Nephron progenitor cell (in vitro differentiated cells): ENCODE results near the gene STAT5B.

ENCODE experiments used
- DNase-seq: peaks from one replicate; pipeline ENCODE4 v3.0.0; 2021
- H3K27ac Mint-ChIP-seq: 2 replicates; pipeline ENCODE4 v1.8.0; 2021; ENCODE audit warnings: mild to moderate bottlenecking, moderate library complexity, mixed read lengths
- H3K27me3 Mint-ChIP-seq: 2 replicates; pipeline ENCODE4 v1.8.0; 2021; ENCODE audit warnings: mild to moderate bottlenecking, low read depth, mixed read lengths; ENCODE audit not compliant: poor library complexity
- H3K36me3 Mint-ChIP-seq: 2 replicates; pipeline ENCODE4 v1.8.0; 2021; ENCODE audit warnings: low read depth, mixed read lengths
- H3K4me1 Mint-ChIP-seq: 2 replicates; pipeline ENCODE4 v1.8.0; 2021; ENCODE audit warnings: mixed read lengths
- H3K4me3 Mint-ChIP-seq: 2 replicates; pipeline ENCODE4 v1.8.0; 2021; ENCODE audit warnings: mild to moderate bottlenecking, moderate library complexity, mixed read lengths
- H3K9me3 Mint-ChIP-seq: 2 replicates; pipeline ENCODE4 v1.8.0; 2021; ENCODE audit warnings: mild to moderate bottlenecking, moderate library complexity, mixed read lengths
- TF ChIP-seq, protein P1 (sequence below): fragments of 200-600 bp; sonication (generic); IDR thresholded peaks from 2 replicates; pipeline ENCODE4 v1.5.0; 2021; ENCODE audit warnings: antibody characterized with exemption

STAT5B gene

DNA sequence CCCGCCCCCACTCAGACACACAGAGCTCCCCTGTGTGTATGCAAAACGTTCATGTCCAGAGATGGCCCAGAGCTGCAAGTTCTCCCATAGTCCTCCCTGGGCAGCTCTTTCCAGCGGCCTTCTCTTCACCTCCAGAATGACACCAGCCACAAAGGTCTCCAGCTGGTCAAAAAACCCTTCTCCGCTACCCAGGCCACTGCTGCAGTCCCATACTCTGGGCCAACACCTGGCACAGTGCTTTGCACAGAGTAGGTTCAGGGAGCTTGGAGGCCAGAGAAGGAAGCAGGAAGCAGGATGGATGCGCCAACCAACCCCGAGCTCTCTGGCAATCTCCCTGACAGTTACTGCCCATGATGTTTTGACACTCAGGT, 1.1 kb upstream of the STAT5B start:
- TF ChIP-seq, protein P1, sequence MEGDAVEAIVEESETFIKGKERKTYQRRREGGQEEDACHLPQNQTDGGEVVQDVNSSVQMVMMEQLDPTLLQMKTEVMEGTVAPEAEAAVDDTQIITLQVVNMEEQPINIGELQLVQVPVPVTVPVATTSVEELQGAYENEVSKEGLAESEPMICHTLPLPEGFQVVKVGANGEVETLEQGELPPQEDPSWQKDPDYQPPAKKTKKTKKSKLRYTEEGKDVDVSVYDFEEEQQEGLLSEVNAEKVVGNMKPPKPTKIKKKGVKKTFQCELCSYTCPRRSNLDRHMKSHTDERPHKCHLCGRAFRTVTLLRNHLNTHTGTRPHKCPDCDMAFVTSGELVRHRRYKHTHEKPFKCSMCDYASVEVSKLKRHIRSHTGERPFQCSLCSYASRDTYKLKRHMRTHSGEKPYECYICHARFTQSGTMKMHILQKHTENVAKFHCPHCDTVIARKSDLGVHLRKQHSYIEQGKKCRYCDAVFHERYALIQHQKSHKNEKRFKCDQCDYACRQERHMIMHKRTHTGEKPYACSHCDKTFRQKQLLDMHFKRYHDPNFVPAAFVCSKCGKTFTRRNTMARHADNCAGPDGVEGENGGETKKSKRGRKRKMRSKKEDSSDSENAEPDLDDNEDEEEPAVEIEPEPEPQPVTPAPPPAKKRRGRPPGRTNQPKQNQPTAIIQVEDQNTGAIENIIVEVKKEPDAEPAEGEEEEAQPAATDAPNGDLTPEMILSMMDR: no peak
- Mint-ChIP-seq H3K27ac (peak overlapping the region; percentile 54), H3K36me3 (no peaks in the 10 kb centered on the region), H3K27me3 (peaks cover 17% of the 10 kb centered on the region), H3K4me1 (peaks cover 44% of the 10 kb centered on the region), H3K9me3 (no peaks in the 10 kb centered on the region), H3K4me3 (peak overlapping the region; percentile 82)
- no peak for DNase-seq

DNA sequence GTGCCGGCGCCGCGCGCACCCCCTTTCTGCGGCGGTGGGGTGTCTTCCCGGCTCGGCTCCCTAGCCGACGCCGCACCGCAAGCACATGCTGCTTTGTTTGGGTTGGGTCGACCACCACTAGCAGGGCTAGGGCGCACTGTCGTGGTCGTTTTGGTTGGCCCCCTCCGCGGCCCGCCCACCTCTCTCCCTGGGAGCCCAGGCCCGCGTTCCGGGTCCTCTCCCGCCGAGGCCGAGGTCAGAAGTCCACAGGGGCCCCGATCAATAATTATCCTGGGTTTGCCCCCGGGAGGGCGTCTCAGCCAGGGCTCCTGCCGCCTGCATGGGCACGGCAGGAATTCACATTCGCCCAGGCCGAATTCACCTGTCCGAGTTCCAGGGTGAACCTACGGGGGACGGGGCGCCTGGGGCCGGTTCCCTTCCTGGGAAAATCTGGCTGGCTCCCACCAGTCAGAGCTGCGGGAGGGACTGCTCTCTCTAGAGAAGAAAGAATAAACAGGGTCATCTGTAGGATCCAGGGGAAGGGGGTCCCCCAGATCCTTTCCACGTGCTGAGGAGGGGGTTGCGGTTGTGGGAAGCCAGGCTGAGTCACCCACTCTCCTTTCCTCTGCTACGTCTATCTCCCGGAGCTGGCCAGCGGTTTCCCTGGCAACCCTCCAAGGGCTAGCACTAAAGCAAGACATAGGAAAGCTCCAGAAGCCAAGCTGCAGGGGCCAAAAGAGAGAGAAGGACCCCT, 584 bp upstream of the STAT5B start:
- Mint-ChIP-seq H3K27me3 (peaks cover 15% of the 10 kb centered on the region), H3K36me3 (no peaks in the 10 kb centered on the region), H3K27ac (peak overlapping the region; percentile 54), H3K9me3 (no peaks in the 10 kb centered on the region), H3K4me1 (peaks cover 49% of the 10 kb centered on the region), H3K4me3 (peak overlapping the region; percentile 82)
- DNase-seq: peak; percentile 39
- TF ChIP-seq, protein P1: no peak

DNA sequence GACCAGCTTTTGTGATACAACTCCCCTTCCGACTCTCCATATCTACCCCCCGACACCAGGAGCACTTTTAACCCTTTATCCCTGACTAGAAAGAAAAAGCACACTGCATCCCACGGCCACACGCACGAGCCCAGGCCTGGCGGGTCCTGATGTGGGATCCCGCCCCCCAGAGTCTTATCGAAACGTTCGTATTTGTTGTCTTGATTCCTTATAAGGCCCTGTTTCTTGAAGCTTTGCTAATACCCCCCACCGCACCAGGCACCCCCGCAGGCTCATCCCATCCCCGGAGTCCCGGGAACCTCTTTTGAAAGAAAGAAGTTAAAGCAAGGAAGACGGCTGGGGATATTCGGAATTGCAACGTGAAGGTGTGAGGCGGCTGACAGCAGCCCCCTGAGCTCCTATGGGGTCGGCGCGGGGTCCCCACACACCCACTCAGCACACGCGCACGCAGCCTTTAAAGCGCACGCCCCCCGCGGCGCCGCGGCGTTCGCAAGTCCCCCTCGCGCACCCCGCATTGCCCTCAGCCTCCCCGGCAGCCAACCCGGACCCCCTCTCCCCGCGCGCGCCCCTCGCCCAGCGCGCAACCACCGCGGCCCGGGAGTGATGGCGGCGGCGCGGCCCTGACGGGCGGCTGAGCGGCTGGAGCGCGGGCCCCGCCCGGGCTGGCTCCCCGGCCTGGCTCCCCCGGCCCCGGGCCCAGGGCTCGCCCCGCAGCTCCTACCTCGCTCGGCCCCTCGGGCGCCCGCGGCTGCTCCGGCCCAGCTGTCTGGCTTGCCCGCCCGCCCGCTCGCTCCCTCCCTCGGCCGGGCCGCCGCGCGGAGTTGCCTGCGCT, 448 bp downstream of the STAT5B start:
- peak overlapping the region; percentile 92 for H3K4me3 Mint-ChIP-seq
- H3K27me3 Mint-ChIP-seq: peaks cover 14% of the 10 kb centered on the region

DNA sequence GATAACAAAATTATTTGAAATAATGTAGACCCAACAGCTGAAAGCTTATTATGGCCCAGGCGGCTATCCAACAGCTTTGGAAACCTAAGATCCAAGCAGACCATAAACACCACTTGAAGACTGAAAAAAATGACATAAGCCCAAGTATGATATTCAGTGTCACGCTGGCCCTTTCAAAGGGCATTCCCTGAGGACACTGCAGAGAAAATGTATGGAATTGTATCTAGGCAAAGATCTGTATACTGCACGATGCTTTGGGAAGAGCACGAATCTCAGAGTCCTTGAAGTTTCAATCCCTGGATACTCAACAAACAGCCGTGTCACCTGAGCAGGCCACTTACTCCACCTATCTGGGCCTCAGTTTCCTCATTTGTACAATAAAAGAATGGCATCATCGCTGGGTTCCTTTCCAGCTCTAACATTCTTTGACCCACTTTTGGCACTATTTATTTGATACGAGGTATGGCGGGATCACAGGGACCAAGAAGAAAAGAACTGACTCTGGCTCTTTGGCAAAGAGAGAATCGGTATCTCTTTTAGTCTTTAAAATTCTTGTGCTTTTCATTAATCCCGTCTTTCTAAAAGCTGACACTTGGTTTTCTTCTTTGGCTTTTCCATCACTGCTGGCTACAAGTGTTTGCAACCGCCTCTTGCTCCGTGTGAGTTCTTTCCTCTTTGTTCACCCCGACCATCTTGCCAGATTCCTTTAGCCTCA, 1.2 kb downstream of the STAT5B start:
- Mint-ChIP-seq H3K36me3 (no peaks in the 10 kb centered on the region), H3K9me3 (no peaks in the 10 kb centered on the region), H3K27ac (peak overlapping the region; percentile 6), H3K4me3 (peak overlapping the region; percentile 92), H3K4me1 (peaks cover 63% of the 10 kb centered on the region), H3K27me3 (peaks cover 14% of the 10 kb centered on the region)
- TF ChIP-seq, protein P1: no peak
- DNase-seq: no peak

More for the DNA sequence above, 448 bp downstream of the STAT5B start:
- Mint-ChIP-seq H3K36me3 (no peaks in the 10 kb centered on the region), H3K9me3 (no peaks in the 10 kb centered on the region), H3K4me1 (peaks cover 55% of the 10 kb centered on the region), H3K27ac (peak overlapping the region; percentile 6)
- TF ChIP-seq, protein P1: no peak
- DNase-seq: no peak

DNA sequence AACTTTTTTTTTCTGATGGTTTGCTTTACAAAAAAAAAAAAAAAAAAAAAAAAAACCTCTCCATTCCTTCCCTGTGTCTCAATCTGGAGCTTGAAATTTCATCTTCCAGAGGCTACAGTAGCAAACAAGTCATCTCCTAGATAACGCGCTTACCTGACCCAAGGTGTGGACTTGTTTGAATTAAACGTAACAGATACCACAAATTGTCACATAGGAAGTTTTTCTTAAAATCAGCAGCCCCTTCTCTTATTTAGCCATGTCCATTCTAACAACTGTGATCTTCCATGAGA, 2.0 kb downstream of the STAT5B start:
- peaks cover 63% of the 10 kb centered on the region for H3K4me1 Mint-ChIP-seq
- peak overlapping the region; percentile 92 for H3K4me3 Mint-ChIP-seq

More for the DNA sequence above, 2.0 kb downstream of the STAT5B start:
- DNase-seq: no peak
- no peaks in the 10 kb centered on the region for H3K9me3 Mint-ChIP-seq
- H3K36me3 Mint-ChIP-seq: no peaks in the 10 kb centered on the region
- peaks cover 9% of the 10 kb centered on the region for H3K27me3 Mint-ChIP-seq
- TF ChIP-seq, protein P1: no peak
- no peak overlapping the region for H3K27ac Mint-ChIP-seq
